GM12878 (cell line): ENCODE measurements around the gene DPM2. TPM values are rescaled to one million over a fixed set of nuclear protein-coding genes. Genes with fewer than 3 reads are reported as not detected.

Experiments used
- ATAC-seq: fragments of 200-7000 bp; cut with Tn5 transposase; 3 replicates; pipeline ENCODE4 v1.9.1; 2020; ENCODE audit warnings: mild to moderate bottlenecking, moderate library complexity
- BruUV-seq: library from RNA; stranded (reverse); fragments of 400-500 nt; replicated peaks from 2 replicates; lab custom pipeline; 2021; lab: Mats Ljungman, UMichigan
- CTCF ChIA-PET: fragments of 300-600 bp; sonication (Branson Sonifier 250); formaldehyde crosslinking; extraction: SDS; loops from one replicate; lab custom pipeline; 2021; ENCODE audit warnings: inconsistent platforms; lab: Yijun Ruan, JAX
- POLR2A ChIA-PET: fragments of 350-600 bp; formaldehyde crosslinking; extraction: SDS; loops from one replicate; lab custom pipeline; 2021; ENCODE audit warnings: inconsistent platforms; lab: Charles Lee
- RAD21 ChIA-PET: fragments of 300-600 bp; sonication (Branson Sonifier 250); formaldehyde crosslinking; loops from one replicate; lab custom pipeline; 2023; ENCODE audit warnings: antibody characterized with exemption; ENCODE audit not compliant: unreplicated experiment; lab: Charles Lee
- SMC1A ChIA-PET: fragments of 300-600 bp; sonication (Branson Sonifier 250); formaldehyde crosslinking; loops from one replicate; lab custom pipeline; 2023; ENCODE audit not compliant: unreplicated experiment, uncharacterized antibody; lab: Charles Lee
- DNase-seq: peaks from one replicate; pipeline ENCODE4 v3.0.0-alpha.2; 2011; ENCODE audit warnings: low read depth, low spot score
- FAIRE-seq: peaks from 3 replicates; lab custom pipeline; 2011; peaks lifted over from hg19 to GRCh38; lab: Jason Lieb, UNC
- H2AFZ ChIP-seq: 2 replicates; pipeline ENCODE4 v1.6.0; 2011; ENCODE audit warnings: low read depth, low read length, control low read depth; ENCODE audit not compliant: control insufficient read depth
- H3K27ac ChIP-seq: 2 replicates; pipeline ENCODE4 v1.5.1; 2011; ENCODE audit warnings: control low read depth; ENCODE audit not compliant: control insufficient read depth, insufficient read depth
- H3K27me3 ChIP-seq, 2 experiments: replicated peaks in 1 of 2; 2 replicates each; pipeline versions ENCODE4 v1.6.0 to v1.6.1; 2011; ENCODE audit warnings: low read length in 1 of 2; ENCODE audit not compliant: control insufficient read depth in 2 of 2, insufficient read depth in 2 of 2
- H3K36me3 ChIP-seq, 2 experiments: 2 replicates each; pipeline ENCODE4 v1.5.1; 2011; ENCODE audit warnings: low read length in 1 of 2; ENCODE audit not compliant: control insufficient read depth in 2 of 2, insufficient read depth in 2 of 2
- H3K4me1 ChIP-seq: 2 replicates; pipeline ENCODE4 v1.6.1; 2011; ENCODE audit warnings: mild to moderate bottlenecking, low read length, moderate library complexity, mixed read lengths; ENCODE audit not compliant: control insufficient read depth, insufficient read depth
- H3K4me2 ChIP-seq: 2 replicates; pipeline ENCODE4 v1.6.0; 2011; ENCODE audit warnings: control low read depth; ENCODE audit not compliant: control insufficient read depth, insufficient read depth
- H3K4me3 ChIP-seq: fragments of 200-600 bp; sonication (generic); 2 replicates; pipeline ENCODE4 v1.5.1; 2016
- H3K79me2 ChIP-seq: 2 replicates; pipeline ENCODE4 v1.6.0; 2011; ENCODE audit warnings: low read length; ENCODE audit not compliant: control insufficient read depth, insufficient read depth
- H3K9ac ChIP-seq: 2 replicates; pipeline ENCODE4 v1.8.0; 2011; ENCODE audit warnings: low read length, control low read depth, mixed read lengths; ENCODE audit not compliant: control insufficient read depth, insufficient read depth
- H3K9me3 ChIP-seq: replicated peaks from 3 replicates; pipeline ENCODE4 v1.5.1; 2011; ENCODE audit warnings: mild to moderate bottlenecking, low read length; ENCODE audit not compliant: control insufficient read depth, insufficient read depth
- H4K20me1 ChIP-seq: 2 replicates; pipeline ENCODE4 v1.6.0; 2011; ENCODE audit not compliant: control insufficient read depth, insufficient read depth
- CBX3 ChIP-seq: fragments of 200-600 bp; sonication (generic); IDR thresholded peaks from 2 replicates; pipeline ENCODE4 v1.6.1; 2016; ENCODE audit warnings: low read depth, borderline replicate concordance
- FOXK2 ChIP-seq: fragments of 450-650 bp; IDR thresholded peaks from 2 replicates; pipeline ENCODE4 v1.6.1; 2017; ENCODE audit warnings: mild to moderate bottlenecking, moderate library complexity
- MYB ChIP-seq: fragments of 150-350 bp; IDR thresholded peaks from 2 replicates; pipeline ENCODE4 v1.6.1; 2014; ENCODE audit warnings: mild to moderate bottlenecking, low read depth, low read length, borderline replicate concordance
- PBX3 ChIP-seq: IDR thresholded peaks from 2 replicates; pipeline ENCODE4 v1.6.1; 2011; ENCODE audit warnings: mild to moderate bottlenecking, low read depth, low read length, moderate library complexity; ENCODE audit not compliant: insufficient replicate concordance
- RBBP5 ChIP-seq: fragments of 200-600 bp; sonication (generic); conservative IDR thresholded peaks from 2 replicates; pipeline ENCODE4 v1.6.1; 2016
- SREBF1 ChIP-seq: IDR thresholded peaks from 2 replicates; pipeline ENCODE4 v1.6.1; 2012; ENCODE audit warnings: mild to moderate bottlenecking, low read length
- TBL1XR1 ChIP-seq: IDR thresholded peaks from 2 replicates; pipeline ENCODE4 v1.6.1; 2012; ENCODE audit warnings: low read depth, low read length, improper control_type of control experiment
- YBX1 ChIP-seq: fragments of 450-650 bp; IDR thresholded peaks from 2 replicates; pipeline ENCODE4 v1.6.1; 2016; ENCODE audit warnings: antibody characterized with exemption
- WGBS: methylation state at CpG from one replicate; pipeline ENCODE4 v1.1.6; 2016; ENCODE audit warnings: low lambda C conversion rate; ENCODE audit not compliant: insufficient replicate concordance, insufficient coverage; ENCODE audit errors: missing lambda C conversion rate; 5-methylcytosine and 5-hydroxymethylcytosine counted together
- in situ Hi-C: fragments of 300-500 bp; cut with MboI; formaldehyde crosslinking; loops from 9 replicates; pipeline ENCODE4 v1.14.3; 2018; ENCODE audit warnings: mixed read lengths
- intact Hi-C: fragments of 100-400 bp; cut with micrococcal nuclease; formaldehyde crosslinking; loops from one replicate; pipeline ENCODE4 v1.14.2; 2022; ENCODE audit not compliant: unreplicated experiment
- polyA plus RNA-seq, 11 experiments: library from polyadenylated mRNA; depleted of rRNA in 4 of 11; unstranded in 6 of 11; stranded (reverse) in 5 of 11; fragments of >200 nt; fragmentation: Nextera tagmentation in 4 of 11; fragmentation: Illumina TruSeq in 1 of 11; extraction: Ambion mirVana in 4 of 11; extraction: Trizol in 1 of 11; gene quantifications; 1 replicate in 1 of 11; 2 replicates in 10 of 11; pipeline versions ENCODE4 v1.2.1 to v1.2.3, GENCODE V29; 2011 to 2016; ENCODE audit warnings: inconsistent platforms in 2 of 11, missing spikeins in 2 of 11, low read depth in 1 of 11
- total RNA-seq, 4 experiments: library from RNA; depleted of rRNA in 3 of 4; stranded (reverse); fragments of >200 nt in 3 of 4; fragmentation: Illumina TruSeq in 1 of 4; extraction: Trizol in 1 of 4; gene quantifications; 2 replicates each; pipeline versions ENCODE4 v1.2.1 to v1.2.3, GENCODE V29; 2013 to 2021

The DPM2 gene
- total and polyA plus RNA-seq, 10 of the 15 experiments (the other 5 are each of a cell fraction or from before 2014, with no cell fraction given) = 22.7 to 77.9 (median 44.7) TPM

DNA sequence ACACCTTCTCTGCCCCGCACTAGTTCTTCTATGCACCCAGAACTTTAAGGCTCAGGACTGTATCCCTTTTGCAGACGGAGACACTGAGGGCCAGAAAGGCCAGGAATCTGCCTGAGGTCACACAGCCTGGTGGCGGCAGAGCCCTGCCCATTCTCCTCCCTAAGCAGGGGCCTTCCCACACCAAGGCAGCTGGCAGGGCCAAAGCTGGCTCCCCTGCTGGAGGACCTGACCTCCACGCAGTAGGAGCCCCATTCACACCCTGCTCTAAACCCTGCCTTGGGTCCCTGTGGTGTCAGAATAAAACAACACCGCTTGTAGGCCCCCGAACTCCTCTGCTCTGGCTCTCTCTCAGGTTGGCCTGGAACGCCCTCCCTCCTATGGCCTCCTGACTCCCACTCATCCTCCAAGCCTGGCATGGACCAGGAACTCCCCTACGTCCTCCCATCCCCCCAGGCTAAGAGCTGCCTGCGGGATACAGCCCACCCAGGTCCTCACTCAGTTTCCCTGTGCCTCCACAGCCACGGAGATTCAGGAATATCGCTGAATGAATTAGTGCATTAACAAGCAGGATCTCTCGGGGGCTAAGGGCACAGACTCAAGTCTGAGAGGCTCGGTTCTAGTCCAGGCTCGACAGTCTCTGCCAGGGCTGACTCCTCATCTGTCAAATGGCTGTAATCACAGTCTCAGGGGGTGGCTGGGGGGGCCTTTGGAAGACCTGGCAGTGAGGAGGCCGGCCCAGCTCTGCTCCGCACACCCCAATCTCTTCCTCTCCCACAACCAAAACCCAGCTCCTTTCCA is 41.1 kb downstream of the DPM2 start:
- Histone ChIP-seq H2AFZ (no peak overlapping the region; the same call in 1 of the 2 replicates), H3K4me2 (no peak overlapping the region), H3K4me3 (no peak overlapping the region), H4K20me1 (no peaks in the 10 kb centered on the region), H3K79me2 (peaks cover 5% of the 10 kb centered on the region), H3K36me3 (peaks cover 11 to 13% of the 10 kb centered on the region in 2 experiments; a peak in 3 of 4 replicates), H3K27ac (no peak overlapping the region), H3K4me1 (peaks cover 27% of the 10 kb centered on the region), H3K27me3 (no peaks in the 10 kb centered on the region), H3K9me3 (peaks cover 15% of the 10 kb centered on the region; the same call in 2 of the 3 replicates)
- SMC1A ChIA-PET = interaction anchor here (0.7 to 1.2 kb wide), 2 partner anchors 24 to 85 kb away, joined by 3 read pairs; no protein-coding TSS in a partner anchor
- ATAC-seq = no peak
- in situ Hi-C loops (no loop called here), intact Hi-C loops (no loop called here)
- no TSS peak for BruUV-seq
- RAD21 ChIA-PET = interaction anchor here (0.6 to 10.1 kb wide), 4 partner anchors 10 to 162 kb away, joined by 3 to 92 read pairs (median 3); partner anchors contain the start of genes ST6GALNAC4 and TOR2A
- CTCF ChIA-PET = interaction anchor here (1.1 to 4.5 kb wide), 2 partner anchors 25 to 161 kb away, joined by 5 to 24 read pairs; partner anchors contain the start of gene TOR2A
- no peak for DNase-seq
- POLR2A ChIA-PET = interaction anchor here (0.5 to 11.0 kb wide), 4 partner anchors 10 to 441 kb away, joined by 3 to 166 read pairs (median 3); partner anchors contain the start of gene ST6GALNAC4
- no peak for TF ChIP-seq MYB
- TF ChIP-seq FOXK2 = no peak
- TF ChIP-seq RBBP5 = no peak
- TF ChIP-seq SREBF1 = no peak
- 0 out of 2 replicates have a peak, but pooled peaks have one; percentile 3 for TF ChIP-seq TBL1XR1
- TF ChIP-seq CBX3 = no peak
- TF ChIP-seq YBX1 = no peak
- TF ChIP-seq PBX3 = no peak
- TF ChIP-seq, all 136 proteins: peak for 1
- no peak for FAIRE-seq
- WGBS = 83% methylated on average over 16 of the region's 16 CpGs
- no peak overlapping the region for H3K9ac ChIP-seq
